Suprapubic skin (tissue), 4 donors: ENCODE measurements around the gene PHACTR1. TPM values are rescaled to one million over a fixed set of nuclear protein-coding genes. Genes with fewer than 3 reads are reported as not detected.

Experiments used
- DNase-seq, 2 donors: peaks; one replicate each; pipeline ENCODE4 v3.0.0-alpha.2; 2019; ENCODE audit warnings: low spot score in 2 of 2
- H3K27ac ChIP-seq: fragments of 200-600 bp; sonication (generic); one replicate; pipeline ENCODE4 v1.5.1; 2019
- H3K27me3 ChIP-seq: fragments of 200-600 bp; sonication (generic); one replicate; pipeline ENCODE4 v1.5.1; 2019
- H3K36me3 ChIP-seq: fragments of 200-600 bp; sonication (generic); one replicate; pipeline ENCODE4 v1.5.1; 2019
- H3K4me1 ChIP-seq: fragments of 200-600 bp; sonication (generic); one replicate; pipeline ENCODE4 v1.5.1; 2019
- H3K4me3 ChIP-seq: fragments of 200-600 bp; sonication (generic); one replicate; pipeline ENCODE4 v1.5.1; 2019; ENCODE audit warnings: mild to moderate bottlenecking
- H3K9me3 ChIP-seq: fragments of 200-600 bp; sonication (generic); one replicate; pipeline ENCODE4 v1.5.1; 2019
- EP300 ChIP-seq: sonication (generic); formaldehyde crosslinking; IDR thresholded peaks from one replicate; pipeline ENCODE4 v1.6.1; 2017; ENCODE audit warnings: antibody characterized with exemption
- POLR2A ChIP-seq, 2 donors: fragments of 450-650 bp; IDR thresholded peaks; one replicate each; pipeline ENCODE4 v1.6.1; 2017; ENCODE audit warnings: antibody characterized with exemption in 2 of 2, mild to moderate bottlenecking in 2 of 2, moderate library complexity in 2 of 2
- POLR2AphosphoS5 ChIP-seq, 3 donors: sonication (generic); formaldehyde crosslinking; IDR thresholded peaks; one replicate each; pipeline ENCODE4 v1.6.1; 2017; ENCODE audit warnings: antibody characterized with exemption in 3 of 3
- WGBS: methylation state at CpG from one replicate; pipeline ENCODE4 v1.1.5; 2018; 5-methylcytosine and 5-hydroxymethylcytosine counted together
- total RNA-seq, 4 donors: library from RNA; depleted of rRNA; stranded (reverse); fragments of >200 nt; gene quantifications; one replicate each; pipeline ENCODE4 v1.1.0, GENCODE V29; 2016
- TF ChIP-seq, protein P1 (sequence below), 2 donors: fragments of 200-600 bp in 1 of 2; fragments of 450-650 bp in 1 of 2; sonication (generic) in 1 of 2; IDR thresholded peaks; one replicate each; pipeline ENCODE4 v1.5.1; 2016 to 2019; ENCODE audit warnings: antibody characterized with exemption in 2 of 2, mild to moderate bottlenecking in 1 of 2, moderate library complexity in 1 of 2

PHACTR1 gene
- total RNA-seq, 4 donors from 2014 or later = 4.0 to 8.2 (median 6.4) TPM

DNA sequence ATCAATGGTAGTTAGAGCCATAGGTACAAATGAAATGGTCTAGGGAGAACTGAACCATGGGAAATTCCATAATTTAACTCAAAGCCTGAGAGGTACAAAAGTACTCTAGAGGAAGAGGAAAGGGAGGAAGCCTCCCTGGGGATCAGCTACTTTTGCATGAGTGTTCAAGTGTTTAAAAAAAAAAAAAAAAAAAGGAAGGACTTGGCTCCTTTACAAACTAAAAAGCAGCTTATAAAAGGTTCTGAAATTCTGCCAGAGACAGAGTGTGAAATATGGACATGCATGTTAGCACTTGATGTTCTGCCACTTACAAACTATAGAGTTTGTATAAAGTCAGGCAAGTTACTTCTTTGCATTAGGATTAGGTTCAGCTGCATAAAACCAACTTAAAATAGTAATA, 321.7 kb downstream of the PHACTR1 start:
- peak overlapping the region; percentile 29 for H3K27ac ChIP-seq
- no peak for DNase-seq
- TF ChIP-seq POLR2A (IDR thresholded peaks at IDR 0.05) (no peak), EP300 (no peak), POLR2AphosphoS5 (IDR thresholded peaks at IDR 0.05) (no peak)
- TF ChIP-seq, protein P1, sequence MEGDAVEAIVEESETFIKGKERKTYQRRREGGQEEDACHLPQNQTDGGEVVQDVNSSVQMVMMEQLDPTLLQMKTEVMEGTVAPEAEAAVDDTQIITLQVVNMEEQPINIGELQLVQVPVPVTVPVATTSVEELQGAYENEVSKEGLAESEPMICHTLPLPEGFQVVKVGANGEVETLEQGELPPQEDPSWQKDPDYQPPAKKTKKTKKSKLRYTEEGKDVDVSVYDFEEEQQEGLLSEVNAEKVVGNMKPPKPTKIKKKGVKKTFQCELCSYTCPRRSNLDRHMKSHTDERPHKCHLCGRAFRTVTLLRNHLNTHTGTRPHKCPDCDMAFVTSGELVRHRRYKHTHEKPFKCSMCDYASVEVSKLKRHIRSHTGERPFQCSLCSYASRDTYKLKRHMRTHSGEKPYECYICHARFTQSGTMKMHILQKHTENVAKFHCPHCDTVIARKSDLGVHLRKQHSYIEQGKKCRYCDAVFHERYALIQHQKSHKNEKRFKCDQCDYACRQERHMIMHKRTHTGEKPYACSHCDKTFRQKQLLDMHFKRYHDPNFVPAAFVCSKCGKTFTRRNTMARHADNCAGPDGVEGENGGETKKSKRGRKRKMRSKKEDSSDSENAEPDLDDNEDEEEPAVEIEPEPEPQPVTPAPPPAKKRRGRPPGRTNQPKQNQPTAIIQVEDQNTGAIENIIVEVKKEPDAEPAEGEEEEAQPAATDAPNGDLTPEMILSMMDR (IDR thresholded peaks at IDR 0.05) = no peak
- H3K27me3 ChIP-seq = no peaks in the 10 kb centered on the region
- peaks cover 17% of the 10 kb centered on the region for H3K4me1 ChIP-seq
- no peaks in the 10 kb centered on the region for H3K9me3 ChIP-seq
- no peaks in the 10 kb centered on the region for H3K36me3 ChIP-seq
- no peak overlapping the region for H3K4me3 ChIP-seq

DNA sequence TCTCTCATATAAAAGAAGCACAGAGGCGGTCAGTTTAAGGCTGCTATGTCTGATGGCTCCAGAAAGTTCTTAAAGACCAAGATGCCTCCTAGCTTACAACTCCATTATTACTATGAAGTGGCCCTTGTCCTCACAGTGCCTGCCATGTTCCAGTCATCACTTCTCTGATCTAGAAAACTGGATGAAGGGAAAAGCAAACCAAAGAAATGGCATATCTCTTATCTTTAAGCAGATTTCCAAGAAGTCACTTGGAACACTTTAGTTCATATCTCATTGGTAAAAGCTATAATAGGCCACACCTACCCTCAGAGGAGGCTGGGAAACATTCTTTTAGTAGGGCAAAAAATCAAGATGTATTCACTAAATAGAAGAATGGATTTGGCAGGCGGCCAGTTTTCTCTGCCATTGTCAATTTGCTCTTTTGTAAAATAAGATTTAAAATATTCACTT, 322.2 kb downstream of the PHACTR1 start:
- 53% methylated on average over 2 of the region's 2 CpGs for WGBS
- no peaks in the 10 kb centered on the region for H3K36me3 ChIP-seq
- peak overlapping the region; percentile 29 for H3K27ac ChIP-seq
- no peaks in the 10 kb centered on the region for H3K27me3 ChIP-seq
- H3K4me3 ChIP-seq = no peak overlapping the region
- H3K4me1 ChIP-seq = peaks cover 18% of the 10 kb centered on the region
- DNase-seq = no peak
- TF ChIP-seq POLR2A (IDR thresholded peaks at IDR 0.05) (no peak), POLR2AphosphoS5 (IDR thresholded peaks at IDR 0.05) (no peak), EP300 (no peak)
- TF ChIP-seq, protein P1 (IDR thresholded peaks at IDR 0.05) = no peak
- no peaks in the 10 kb centered on the region for H3K9me3 ChIP-seq

DNA sequence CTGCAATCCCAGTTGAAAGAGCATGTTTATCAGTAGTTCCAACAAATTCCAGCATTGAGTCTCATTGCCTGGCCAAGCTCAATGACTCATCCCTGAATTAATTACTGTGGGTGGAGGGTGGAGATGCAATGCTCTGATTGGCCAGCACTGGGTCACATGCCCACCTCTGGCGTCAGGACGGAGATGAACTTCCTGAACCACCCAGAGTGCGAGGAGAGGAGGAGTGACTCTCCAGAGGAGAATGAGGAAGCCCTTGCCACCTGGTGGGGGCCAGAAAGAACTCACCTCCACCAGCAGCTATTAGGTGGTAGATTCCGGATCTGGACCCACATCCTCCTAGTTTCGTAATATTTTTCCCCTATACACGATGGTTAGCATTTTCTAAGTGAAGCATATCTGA, 327.8 kb downstream of the PHACTR1 start:
- 55% methylated on average over 6 of the region's 6 CpGs for WGBS
- H3K9me3 ChIP-seq = no peaks in the 10 kb centered on the region
- TF ChIP-seq EP300 (no peak), POLR2A (IDR thresholded peaks at IDR 0.05) (no peak), POLR2AphosphoS5 (IDR thresholded peaks at IDR 0.05) (no peak)
- TF ChIP-seq, protein P1 (IDR thresholded peaks at IDR 0.05) = no peak
- H3K4me1 ChIP-seq = peaks cover 29% of the 10 kb centered on the region
- no peaks in the 10 kb centered on the region for H3K27me3 ChIP-seq
- H3K36me3 ChIP-seq = no peaks in the 10 kb centered on the region
- DNase-seq = peak in 1 of 2 donors; percentile 85
- no peak overlapping the region for H3K4me3 ChIP-seq
- peak overlapping the region; percentile 75 for H3K27ac ChIP-seq

DNA sequence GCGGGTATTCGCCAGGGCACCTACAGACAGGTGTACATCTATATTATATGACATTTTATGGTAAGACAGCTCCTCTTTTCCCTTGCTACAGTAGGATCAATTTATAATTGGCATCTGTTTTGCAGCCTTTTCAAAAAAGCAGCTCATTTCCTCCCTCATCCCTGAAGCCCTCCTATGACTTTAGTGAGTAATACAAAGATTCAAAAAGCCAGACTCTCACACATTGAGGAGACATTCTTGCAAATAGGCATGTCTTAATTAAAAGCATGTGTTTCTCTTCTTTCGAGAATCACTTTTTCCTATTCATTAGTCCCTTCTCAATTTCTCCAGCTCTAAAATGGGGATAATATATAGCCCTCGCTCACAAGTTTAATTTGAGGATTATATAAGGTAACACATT, 328.3 kb downstream of the PHACTR1 start:
- no peaks in the 10 kb centered on the region for H3K27me3 ChIP-seq
- peak overlapping the region; percentile 75 for H3K27ac ChIP-seq
- H3K4me3 ChIP-seq = no peak overlapping the region
- 70% methylated on average over 4 of the region's 4 CpGs for WGBS
- H3K9me3 ChIP-seq = no peaks in the 10 kb centered on the region
- TF ChIP-seq EP300 (no peak), POLR2A (IDR thresholded peaks at IDR 0.05) (no peak), POLR2AphosphoS5 (IDR thresholded peaks at IDR 0.05) (no peak)
- TF ChIP-seq, protein P1 (IDR thresholded peaks at IDR 0.05) = no peak
- no peak for DNase-seq
- peaks cover 27% of the 10 kb centered on the region for H3K4me1 ChIP-seq
- H3K36me3 ChIP-seq = no peaks in the 10 kb centered on the region

DNA sequence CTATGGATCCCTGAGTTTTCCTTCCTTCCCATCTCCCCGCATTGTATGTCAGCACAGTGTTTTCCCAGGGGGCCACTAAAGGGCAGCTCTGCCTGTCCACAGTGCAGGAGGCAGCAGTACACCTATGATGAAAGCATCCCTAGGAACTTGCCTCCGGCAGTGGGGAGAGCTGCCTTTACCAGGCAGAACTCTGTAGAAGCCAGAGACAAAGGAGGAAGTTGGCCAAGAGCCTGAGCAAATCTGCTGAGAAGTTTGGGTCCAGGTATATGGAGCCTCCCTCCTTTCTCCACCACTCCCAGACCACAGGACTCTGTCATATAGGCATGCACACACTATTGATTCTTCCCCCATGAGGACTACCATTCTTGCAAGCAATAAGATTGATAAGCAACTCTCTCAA, 329.1 kb downstream of the PHACTR1 start:
- Histone ChIP-seq H3K27me3 (no peaks in the 10 kb centered on the region), H3K9me3 (no peaks in the 10 kb centered on the region), H3K4me1 (peaks cover 27% of the 10 kb centered on the region), H3K36me3 (no peaks in the 10 kb centered on the region), H3K27ac (no peak overlapping the region), H3K4me3 (no peak overlapping the region)
- WGBS = 65% methylated on average over 2 of the region's 2 CpGs
- TF ChIP-seq, protein P1 (IDR thresholded peaks at IDR 0.05) = no peak
- TF ChIP-seq POLR2A (IDR thresholded peaks at IDR 0.05) = no peak
- no peak for DNase-seq
